Gastrocnemius medialis (tissue), 4 donors: Measurements from ENCODE around the gene FAM174A.

Experiments
- CTCF ChIP-seq, 5 experiments: fragments of 450-650 bp in 3 of 5; fragments of 200-600 bp in 2 of 5; sonication (generic) in 2 of 5; IDR thresholded peaks in 4 of 5; conservative IDR thresholded peaks in 1 of 5; 1 replicate in 4 of 5; 2 replicates in 1 of 5; pipeline ENCODE4 v1.5.1; 2016 to 2019; ENCODE audit warnings: antibody characterized with exemption in 5 of 5, mild to moderate bottlenecking in 3 of 5, moderate library complexity in 3 of 5
- POLR2A ChIP-seq, 2 donors: fragments of 450-650 bp; IDR thresholded peaks; one replicate each; pipeline ENCODE4 v1.6.1; 2017; ENCODE audit warnings: antibody characterized with exemption in 2 of 2, mild to moderate bottlenecking in 2 of 2, moderate library complexity in 2 of 2

GRCh38 chr5:100539519-100539918 lies 4.3 kb downstream of the FAM174A start:
- TF ChIP-seq CTCF (IDR thresholded peaks at IDR 0.05 in 4 of 5, conservative IDR thresholded peaks at IDR 0.05 in 1 of 5) (no peak), POLR2A (IDR thresholded peaks at IDR 0.05) (no peak)
